Natural killer cell (primary cell): ENCODE results near the gene PSMD7. TPM values are rescaled to one million over a fixed set of nuclear protein-coding genes. Genes with fewer than 3 reads are reported as not detected.

Source experiments
- total RNA-seq, 4 donors: library from RNA; stranded (reverse); fragments of 120-200 nt in 1 of 4; gene quantifications; one replicate each; pipeline versions ENCODE4 v1.2.3 to v1.2.4, GENCODE V29; 2013 to 2022

PSMD7 gene
- total RNA-seq, 3 donors from 2014 or later (not counting 1 experiment from before 2014, with no cell fraction given): 81.0 to 89.2 (median 81.7) TPM

Other genes with a start within 250 kb of the PSMD7 start
- 10 to 100 TPM; 10.4 to 15.3 (median 12.2) TPM for gene NPIPB15, start 79.5 kb downstream of the PSMD7 start, total RNA-seq
- 1 to 10 TPM in 1 of 3 donors, under 1 TPM in 2; 0.24 to 1.8 (median 0.30) TPM for gene CLEC18B, start 124.7 kb downstream of the PSMD7 start, total RNA-seq